Measurements from ENCODE around the gene DAND5. TPM values are rescaled to one million over a fixed set of nuclear protein-coding genes. Genes with fewer than 3 reads are reported as not detected.
"Not testable (repeated sequence)": the region's sequence is repeated elsewhere in the genome, so short reads cannot be mapped to it uniquely, and the experiment has no call there.

The DAND5 gene
- total RNA-seq, 1 donor from 2014 or later, result not detected

- DNase-seq (ENCODE audit: extremely low spot score, unreplicated experiment), result no peak
- Mint-ChIP-seq H3K4me3 (ENCODE audit: unreplicated experiment) (no peak overlapping the region), H3K27me3 (ENCODE audit: unreplicated experiment) (peaks cover 4% of the 10 kb centered on the region), H3K36me3 (ENCODE audit: unreplicated experiment) (no peaks in the 10 kb centered on the region), H3K4me1 (ENCODE audit: unreplicated experiment) (peaks cover 12% of the 10 kb centered on the region), H3K9me3 (ENCODE audit: unreplicated experiment) (no peaks in the 10 kb centered on the region), H3K27ac (ENCODE audit: unreplicated experiment) (no peak overlapping the region)
- TF ChIP-seq CTCF (IDR thresholded peaks at IDR 0.05), result no peak
These were observed 5.2 kb downstream of the DAND5 start for GRCh38 chr19:12974301-12975220.

- H3K36me3 Mint-ChIP-seq (ENCODE audit: unreplicated experiment), result no peaks in the 10 kb centered on the region
- H3K4me1 Mint-ChIP-seq (ENCODE audit: unreplicated experiment), result peaks cover 5% of the 10 kb centered on the region
- peaks cover 4% of the 10 kb centered on the region for H3K27me3 Mint-ChIP-seq (ENCODE audit: unreplicated experiment)
- no peak for TF ChIP-seq CTCF (IDR thresholded peaks at IDR 0.05)
- DNase-seq (ENCODE audit: extremely low spot score, unreplicated experiment), result no peak
- H3K9me3 Mint-ChIP-seq (ENCODE audit: unreplicated experiment), result no peaks in the 10 kb centered on the region
- no peak overlapping the region for H3K4me3 Mint-ChIP-seq (ENCODE audit: unreplicated experiment)
- no peak overlapping the region for H3K27ac Mint-ChIP-seq (ENCODE audit: unreplicated experiment)
These were observed 5.9 kb downstream of the DAND5 start for GRCh38 chr19:12975221-12975741.

GRCh38 chr19:12976109-12976508 is 6.7 kb downstream of the DAND5 start:
- H3K4me1 Mint-ChIP-seq (ENCODE audit: unreplicated experiment); H3K4me3 Mint-ChIP-seq (ENCODE audit: unreplicated experiment); H3K9me3 Mint-ChIP-seq (ENCODE audit: unreplicated experiment); H3K36me3 Mint-ChIP-seq (ENCODE audit: unreplicated experiment); H3K27me3 Mint-ChIP-seq (ENCODE audit: unreplicated experiment); DNase-seq (ENCODE audit: extremely low spot score, unreplicated experiment); H3K27ac Mint-ChIP-seq (ENCODE audit: unreplicated experiment): not testable (repeated sequence)

- no peak for DNase-seq (ENCODE audit: extremely low spot score, unreplicated experiment)
- Mint-ChIP-seq H3K4me1 (ENCODE audit: unreplicated experiment) (peaks cover 5% of the 10 kb centered on the region), H3K9me3 (ENCODE audit: unreplicated experiment) (no peaks in the 10 kb centered on the region), H3K27ac (ENCODE audit: unreplicated experiment) (no peak overlapping the region), H3K4me3 (ENCODE audit: unreplicated experiment) (no peak overlapping the region), H3K27me3 (ENCODE audit: unreplicated experiment) (peaks cover 2% of the 10 kb centered on the region), H3K36me3 (ENCODE audit: unreplicated experiment) (no peaks in the 10 kb centered on the region)
- TF ChIP-seq CTCF (IDR thresholded peaks at IDR 0.05), result no peak
These were observed 10.6 kb downstream of the DAND5 start for GRCh38 chr19:12979974-12980373.

GRCh38 chr19:12982648-12983047 is 13.3 kb downstream of the DAND5 start:
- H3K27me3 Mint-ChIP-seq (ENCODE audit: unreplicated experiment), result peaks cover 2% of the 10 kb centered on the region
- DNase-seq (ENCODE audit: extremely low spot score, unreplicated experiment), result no peak
- no peak overlapping the region for H3K4me3 Mint-ChIP-seq (ENCODE audit: unreplicated experiment)
- H3K36me3 Mint-ChIP-seq (ENCODE audit: unreplicated experiment), result no peaks in the 10 kb centered on the region
- TF ChIP-seq CTCF (IDR thresholded peaks at IDR 0.05), result no peak
- no peak overlapping the region for H3K27ac Mint-ChIP-seq (ENCODE audit: unreplicated experiment)
- H3K4me1 Mint-ChIP-seq (ENCODE audit: unreplicated experiment), result peaks cover 18% of the 10 kb centered on the region
- no peaks in the 10 kb centered on the region for H3K9me3 Mint-ChIP-seq (ENCODE audit: unreplicated experiment)
